ENCODE data around the gene FBP2. TPM values are rescaled to one million over a fixed set of nuclear protein-coding genes. Genes with fewer than 3 reads are reported as not detected.

FBP2 gene
- total and polyA plus RNA-seq, 2 donors (not counting 1 experiment from before 2014, with no cell fraction given), result not detected

- TF ChIP-seq CTCF (IDR thresholded peaks at IDR 0.05) (no peak), EZH2 (IDR thresholded peaks at IDR 0.05; ENCODE audit: borderline replicate concordance, insufficient read depth, low read depth, low read length, poor library complexity, severe bottlenecking) (no peak)
- DNase-seq, result no peak
- Mint-ChIP-seq H3K4me3 (no peak overlapping the region), H3K27ac (no peak overlapping the region), H3K4me1 (no peaks in the 10 kb centered on the region), H3K27me3 (peaks cover 10% of the 10 kb centered on the region), H3K9me3 (ENCODE audit: insufficient read depth) (no peaks in the 10 kb centered on the region)
- no peaks in the 10 kb centered on the region for H3K79me2 ChIP-seq (ENCODE audit: control insufficient read depth, insufficient read depth, low read length)
- H3K27ac ChIP-seq (ENCODE audit: low read length in 2 of 2), result no peak overlapping the region
- ChIA-PET POLR2A (no interaction called here), CTCF (interaction anchor here (0.8 to 1.4 kb wide), 2 partner anchors 20 to 33 kb away, joined by 3 to 4 read pairs; no protein-coding TSS in a partner anchor)
- H3K9me3 ChIP-seq (ENCODE audit: control extremely low read depth in 1 of 3, control insufficient read depth in 2 of 3, insufficient read depth in 1 of 3, low read length in 2 of 3), result no peaks in the 10 kb centered on the region
- no peak overlapping the region for H3K4me2 ChIP-seq (replicated peaks; ENCODE audit: low read depth, low read length, poor library complexity, severe bottlenecking)
- intact Hi-C loops (cut with micrococcal nuclease), result no loop called here
- 72% methylated on average over 9 of the region's 9 CpGs for WGBS (ENCODE audit: insufficient coverage)
- H3K4me1 ChIP-seq (ENCODE audit: control insufficient read depth in 2 of 2, insufficient read depth in 2 of 2, low read length in 2 of 2), result no peaks in the 10 kb centered on the region
- H3K27me3 ChIP-seq (replicated peaks in 1 of 4; ENCODE audit: control extremely low read depth in 1 of 4, control insufficient read depth in 3 of 4, insufficient read depth in 4 of 4, low read length in 3 of 4), result no peaks in the 10 kb centered on the region
- H3K9ac ChIP-seq (ENCODE audit: low read length), result no peak overlapping the region
- no peak overlapping the region for H3K4me3 ChIP-seq (ENCODE audit: control extremely low read depth in 1 of 5, extremely low read depth in 1 of 5, insufficient read depth in 1 of 5, low read depth in 2 of 5, low read length in 4 of 5)
- H2AFZ ChIP-seq (ENCODE audit: insufficient read depth, low read depth, low read length, poor library complexity, severe bottlenecking), result no peak overlapping the region
- no peaks in the 10 kb centered on the region for H3K36me3 ChIP-seq (replicated peaks in 1 of 2; ENCODE audit: control extremely low read depth in 1 of 2, control insufficient read depth in 1 of 2, extremely low read depth in 1 of 2, insufficient read depth in 2 of 2, low read length in 1 of 2)
- H4K20me1 ChIP-seq (ENCODE audit: control insufficient read depth, insufficient read depth, low read length, poor library complexity, severe bottlenecking), result no peaks in the 10 kb centered on the region
- ATAC-seq (ENCODE audit: low read depth), result no peak
These were observed 29.6 kb upstream of the FBP2 start for GRCh38 chr9:94623253-94623652.

- Histone ChIP-seq H3K4me3 (ENCODE audit: control extremely low read depth in 1 of 5, extremely low read depth in 1 of 5, insufficient read depth in 1 of 5, low read depth in 2 of 5, low read length in 4 of 5) (no peak overlapping the region), H3K36me3 (replicated peaks in 1 of 2; ENCODE audit: control extremely low read depth in 1 of 2, control insufficient read depth in 1 of 2, extremely low read depth in 1 of 2, insufficient read depth in 2 of 2, low read length in 1 of 2) (no peaks in the 10 kb centered on the region), H3K27ac (ENCODE audit: low read length in 2 of 2) (no peak overlapping the region), H3K79me2 (ENCODE audit: control insufficient read depth, insufficient read depth, low read length) (no peaks in the 10 kb centered on the region), H3K4me1 (ENCODE audit: control insufficient read depth in 2 of 2, insufficient read depth in 2 of 2, low read length in 2 of 2) (no peaks in the 10 kb centered on the region), H3K9me3 (ENCODE audit: control extremely low read depth in 1 of 3, control insufficient read depth in 2 of 3, insufficient read depth in 1 of 3, low read length in 2 of 3) (no peaks in the 10 kb centered on the region), H3K9ac (ENCODE audit: low read length) (no peak overlapping the region), H3K4me2 (replicated peaks; ENCODE audit: low read depth, low read length, poor library complexity, severe bottlenecking) (no peak overlapping the region), H4K20me1 (ENCODE audit: control insufficient read depth, insufficient read depth, low read length, poor library complexity, severe bottlenecking) (no peaks in the 10 kb centered on the region), H2AFZ (ENCODE audit: insufficient read depth, low read depth, low read length, poor library complexity, severe bottlenecking) (no peak overlapping the region), H3K27me3 (replicated peaks in 1 of 4; ENCODE audit: control extremely low read depth in 1 of 4, control insufficient read depth in 3 of 4, insufficient read depth in 4 of 4, low read length in 3 of 4) (no peaks in the 10 kb centered on the region)
- TF ChIP-seq EZH2 (IDR thresholded peaks at IDR 0.05; ENCODE audit: borderline replicate concordance, insufficient read depth, low read depth, low read length, poor library complexity, severe bottlenecking), result no peak
- TF ChIP-seq CTCF (IDR thresholded peaks at IDR 0.05), result no peak
- Mint-ChIP-seq H3K27ac (no peak overlapping the region), H3K9me3 (ENCODE audit: insufficient read depth) (no peaks in the 10 kb centered on the region), H3K4me1 (no peaks in the 10 kb centered on the region), H3K4me3 (no peak overlapping the region), H3K27me3 (peaks cover 14% of the 10 kb centered on the region)
- DNase-seq, result no peak
- intact Hi-C loops (cut with micrococcal nuclease), result no loop called here
- POLR2A ChIA-PET, result no interaction called here
- WGBS (ENCODE audit: insufficient coverage), result 93% methylated on average over 18 of the region's 19 CpGs
- no peak for ATAC-seq (ENCODE audit: low read depth)
- CTCF ChIA-PET, result interaction anchor here (1.4 kb wide), 1 partner anchor 34 kb away, joined by 4 read pairs; no protein-coding TSS in a partner anchor
These were observed 28.6 kb upstream of the FBP2 start for GRCh38 chr9:94622087-94622800.

Measured in B cell (primary cell).